ENCODE results near the gene INAFM2.

Gene INAFM2

GRCh38 chr15:40339621-40339945 lies 16.1 kb downstream of the INAFM2 start:
- H3K27me3 ChIP-seq (replicated peaks; ENCODE audit: control insufficient read depth, insufficient read depth, low read length) = no peaks in the 10 kb centered on the region
- no peaks in the 10 kb centered on the region for H3K36me3 ChIP-seq (ENCODE audit: control insufficient read depth, insufficient read depth, low read length)
- no peak for DNase-seq (ENCODE audit: extremely low read depth, insufficient read length)
- TF ChIP-seq CTCF (IDR thresholded peaks at IDR 0.05; ENCODE audit: insufficient read depth, low read length, poor library complexity, severe bottlenecking) = no peak
- H3K4me3 ChIP-seq (replicated peaks; ENCODE audit: low read depth, low read length) = no peak overlapping the region

GRCh38 chr15:40340038-40340739 lies 16.7 kb downstream of the INAFM2 start:
- TF ChIP-seq CTCF (IDR thresholded peaks at IDR 0.05; ENCODE audit: insufficient read depth, low read length, poor library complexity, severe bottlenecking) = no peak
- Histone ChIP-seq H3K36me3 (ENCODE audit: control insufficient read depth, insufficient read depth, low read length) (no peaks in the 10 kb centered on the region), H3K4me3 (replicated peaks; ENCODE audit: low read depth, low read length) (no peak overlapping the region), H3K27me3 (replicated peaks; ENCODE audit: control insufficient read depth, insufficient read depth, low read length) (no peaks in the 10 kb centered on the region)
- no peak for DNase-seq (ENCODE audit: extremely low read depth, insufficient read length)

GRCh38 chr15:40340740-40341400 lies 17.4 kb downstream of the INAFM2 start, which contains the start of gene CCDC9B:
Gene CCDC9B, minus strand, starts transcription at chr15:40340939. Its CDS starts 120 bp downstream, at chr15:40340819.
- TF ChIP-seq CTCF (IDR thresholded peaks at IDR 0.05; ENCODE audit: insufficient read depth, low read length, poor library complexity, severe bottlenecking) = no peak
- no peak for DNase-seq (ENCODE audit: extremely low read depth, insufficient read length)
- no peak within 1 kb of the TSS for H3K4me3 ChIP-seq (replicated peaks; ENCODE audit: low read depth, low read length)

GRCh38 chr15:40342416-40343320 lies 19.2 kb downstream of the INAFM2 start:
- TF ChIP-seq CTCF (IDR thresholded peaks at IDR 0.05; ENCODE audit: insufficient read depth, low read length, poor library complexity, severe bottlenecking) = no peak
- Histone ChIP-seq H3K36me3 (ENCODE audit: control insufficient read depth, insufficient read depth, low read length) (no peaks in the 10 kb centered on the region), H3K4me3 (replicated peaks; ENCODE audit: low read depth, low read length) (no peak overlapping the region), H3K27me3 (replicated peaks; ENCODE audit: control insufficient read depth, insufficient read depth, low read length) (no peaks in the 10 kb centered on the region)
- no peak for DNase-seq (ENCODE audit: extremely low read depth, insufficient read length)

More at GRCh38 chr15:40340740-40341400, 17.4 kb downstream of the INAFM2 start, which contains the start of gene CCDC9B:
- Histone ChIP-seq H3K27me3 (replicated peaks; ENCODE audit: control insufficient read depth, insufficient read depth, low read length) (no peaks in the 10 kb centered on the region), H3K36me3 (ENCODE audit: control insufficient read depth, insufficient read depth, low read length) (no peaks in the 10 kb centered on the region)

GRCh38 chr15:40343512-40343911 lies 20.0 kb downstream of the INAFM2 start:
- TF ChIP-seq CTCF (IDR thresholded peaks at IDR 0.05; ENCODE audit: insufficient read depth, low read length, poor library complexity, severe bottlenecking) = no peak

More at GRCh38 chr15:40343512-40343911, 20.0 kb downstream of the INAFM2 start:
- H3K4me3 ChIP-seq (replicated peaks; ENCODE audit: low read depth, low read length) = no peak overlapping the region
- H3K27me3 ChIP-seq (replicated peaks; ENCODE audit: control insufficient read depth, insufficient read depth, low read length) = no peaks in the 10 kb centered on the region
- no peak for DNase-seq (ENCODE audit: extremely low read depth, insufficient read length)
- H3K36me3 ChIP-seq (ENCODE audit: control insufficient read depth, insufficient read depth, low read length) = no peaks in the 10 kb centered on the region
